HepG2 (cell line): ENCODE measurements around the gene PELO. TPM values are rescaled to one million over a fixed set of nuclear protein-coding genes. Genes with fewer than 3 reads are reported as not detected.

ENCODE experiments used
- ATAC-seq: fragments of 200-7000 bp; cut with Tn5 transposase; 3 replicates; pipeline ENCODE4 v1.9.1; 2020; ENCODE audit warnings: mild to moderate bottlenecking, moderate library complexity
- BruUV-seq: library from RNA; stranded (reverse); fragments of 400-500 nt; replicated peaks from 2 replicates; lab custom pipeline; 2021; lab: Mats Ljungman, UMichigan
- CTCF ChIA-PET: fragments of 300-600 bp; formaldehyde crosslinking; extraction: SDS; loops from one replicate; lab custom pipeline; 2021; ENCODE audit warnings: low total read pairs, inconsistent platforms, low intra/inter-chr PET ratio; lab: Yijun Ruan, JAX
- POLR2A ChIA-PET: fragments of 350-600 bp; sonication (Branson Sonifier 250); formaldehyde crosslinking; loops from one replicate; lab custom pipeline; 2020; ENCODE audit warnings: antibody characterized with exemption, inconsistent platforms; lab: Yijun Ruan, JAX
- DNase-seq: peaks from one replicate; pipeline ENCODE4 v3.0.0-alpha.2; 2015; ENCODE audit warnings: low spot score
- FAIRE-seq: peaks from 3 replicates; lab custom pipeline; 2011; peaks lifted over from hg19 to GRCh38; lab: Jason Lieb, UNC
- H2AFZ ChIP-seq: one replicate; pipeline ENCODE4 v1.6.1; 2011; ENCODE audit warnings: low read length, inconsistent platforms
- H3K27ac ChIP-seq: fragments of 300-600 bp; 3 replicates; pipeline ENCODE4 v1.8.0; 2011; ENCODE audit warnings: mixed run types, mild to moderate bottlenecking, mixed read lengths, low read length, inconsistent platforms; ENCODE audit not compliant: insufficient read depth; ENCODE audit errors: extremely low read length
- H3K27me3 ChIP-seq, 2 experiments: fragments of 200-600 bp in 1 of 2; 2 replicates in 1 of 2; 3 replicates in 1 of 2; pipeline versions ENCODE4 v1.6.0 to v1.8.0; 2011; ENCODE audit warnings: low read length in 2 of 2, mild to moderate bottlenecking in 2 of 2, moderate library complexity in 2 of 2, inconsistent platforms in 1 of 2; ENCODE audit not compliant: insufficient read depth in 2 of 2, control insufficient read depth in 1 of 2
- H3K36me3 ChIP-seq, 2 experiments: fragments of 200-600 bp in 1 of 2; replicated peaks in 1 of 2; 2 replicates in 1 of 2; 3 replicates in 1 of 2; pipeline versions ENCODE4 v1.5.1 to v1.8.0; 2011; ENCODE audit warnings: low read length in 2 of 2, inconsistent platforms in 1 of 2; ENCODE audit not compliant: insufficient read depth in 2 of 2, control insufficient read depth in 1 of 2
- H3K4me1 ChIP-seq: 2 replicates; pipeline ENCODE4 v1.5.1; 2012; ENCODE audit warnings: low read length, inconsistent platforms; ENCODE audit not compliant: insufficient read depth
- H3K4me2 ChIP-seq: 2 replicates; pipeline ENCODE4 v1.6.0; 2011; ENCODE audit warnings: low read depth, low read length, inconsistent platforms
- H3K4me3 ChIP-seq, 3 experiments: fragments of 200-600 bp in 1 of 3; sonication (generic), shearing (Covaris generic) in 1 of 3; replicated peaks in 1 of 3; 2 replicates each; pipeline ENCODE4 v1.5.1; 2011 to 2016; ENCODE audit warnings: low read length in 3 of 3, inconsistent platforms in 2 of 3, low read depth in 2 of 3, mild to moderate bottlenecking in 2 of 3, control low read depth in 1 of 3, mixed read lengths in 1 of 3; ENCODE audit not compliant: insufficient read depth in 1 of 3
- H3K79me2 ChIP-seq: one replicate; pipeline ENCODE4 v1.6.1; 2011; ENCODE audit warnings: low read length, inconsistent platforms; ENCODE audit not compliant: insufficient read depth
- H3K9ac ChIP-seq: 2 replicates; pipeline ENCODE4 v1.6.0; 2011; ENCODE audit warnings: mild to moderate bottlenecking, low read depth, low read length, inconsistent platforms; ENCODE audit not compliant: insufficient read depth
- H3K9me3 ChIP-seq: 2 replicates; pipeline ENCODE4 v1.5.1; 2012; ENCODE audit warnings: mild to moderate bottlenecking, low read length
- H4K20me1 ChIP-seq: 2 replicates; pipeline ENCODE4 v1.6.0; 2011; ENCODE audit warnings: inconsistent platforms, mild to moderate bottlenecking, low read length, moderate library complexity; ENCODE audit not compliant: insufficient read depth
- ASH2L ChIP-seq: fragments of 300-600, 200-600 bp; sonication (generic); IDR thresholded peaks from 2 replicates; pipeline ENCODE4 v1.7.0; 2017; ENCODE audit warnings: low read depth, mild to moderate bottlenecking, moderate library complexity, mixed read lengths, low read length; ENCODE audit not compliant: insufficient read length
- ATAD3A ChIP-seq: sonication (generic); formaldehyde crosslinking; IDR thresholded peaks from 2 replicates; pipeline ENCODE4 v1.4.0; 2020; ENCODE audit warnings: missing genetic modification reagents
- ATF4 ChIP-seq, 2 experiments: fragments of 450-650 bp in 1 of 2; sonication (generic) in 1 of 2; formaldehyde crosslinking; IDR thresholded peaks; 2 replicates each; pipeline versions ENCODE4 v1.5.0 to v1.8.0; 2020 to 2022; ENCODE audit warnings: mild to moderate bottlenecking in 1 of 2, missing genetic modification reagents in 1 of 2
- DR1 ChIP-seq: sonication (generic); formaldehyde crosslinking; IDR thresholded peaks from 2 replicates; pipeline ENCODE4 v1.8.0; 2021; ENCODE audit warnings: mild to moderate bottlenecking, missing genetic modification reagents, inconsistent platforms
- FOXA3 ChIP-seq: IDR thresholded peaks from 2 replicates; pipeline ENCODE4 v1.6.1; 2016; ENCODE audit warnings: missing genetic modification reagents, missing compliant biosample characterization
- NFE2L2 ChIP-seq: fragments of 150-350 bp; IDR thresholded peaks from 2 replicates; pipeline ENCODE4 v1.6.1; 2014; ENCODE audit warnings: low read length
- PBX3 ChIP-seq: sonication (generic); formaldehyde crosslinking; IDR thresholded peaks from 2 replicates; pipeline ENCODE4 v1.8.1; 2023; ENCODE audit warnings: missing genetic modification reagents, inconsistent platforms, borderline replicate concordance
- SALL2 ChIP-seq: sonication (generic); formaldehyde crosslinking; IDR thresholded peaks from 2 replicates; pipeline ENCODE4 v1.8.1; 2023; ENCODE audit warnings: mild to moderate bottlenecking, missing genetic modification reagents, inconsistent platforms
- SIN3A ChIP-seq: IDR thresholded peaks from 2 replicates; pipeline ENCODE4 v1.6.1; 2011; ENCODE audit warnings: low read depth, mild to moderate bottlenecking, control low read depth, low read length, borderline replicate concordance
- TBX2 ChIP-seq: sonication (generic); formaldehyde crosslinking; IDR thresholded peaks from 2 replicates; pipeline ENCODE4 v1.5.0; 2020; ENCODE audit warnings: missing genetic modification reagents, mild to moderate bottlenecking, borderline replicate concordance
- ZFY ChIP-seq: sonication (generic); formaldehyde crosslinking; IDR thresholded peaks from 2 replicates; pipeline ENCODE4 v1.4.0; 2020; ENCODE audit warnings: missing genetic modification reagents
- ZMYM2 ChIP-seq: sonication (generic); formaldehyde crosslinking; IDR thresholded peaks from 2 replicates; pipeline ENCODE4 v1.8.0; 2022; ENCODE audit warnings: mild to moderate bottlenecking, missing genetic modification reagents
- ZNF292 ChIP-seq: sonication (generic); formaldehyde crosslinking; IDR thresholded peaks from 2 replicates; pipeline ENCODE4 v1.8.1; 2022; ENCODE audit warnings: mild to moderate bottlenecking, low read depth, missing genetic modification reagents, borderline replicate concordance
- ZNF407 ChIP-seq: sonication (generic); formaldehyde crosslinking; IDR thresholded peaks from one replicate; pipeline ENCODE4 v1.5.1; 2020; ENCODE audit warnings: mild to moderate bottlenecking, missing genetic modification reagents; ENCODE audit errors: not compliant biosample characterization
- ZNF891 ChIP-seq: sonication (generic); formaldehyde crosslinking; IDR thresholded peaks from 2 replicates; pipeline ENCODE4 v1.5.0; 2020; ENCODE audit warnings: mild to moderate bottlenecking, missing genetic modification reagents
- ZSCAN12 ChIP-seq: sonication (generic); formaldehyde crosslinking; IDR thresholded peaks from 2 replicates; pipeline ENCODE4 v1.9.0; 2021; ENCODE audit warnings: mild to moderate bottlenecking, missing genetic modification reagents
- WGBS: methylation state at CpG from one replicate; pipeline ENCODE4 v1.1.6; 2017; ENCODE audit warnings: low lambda C conversion rate; 5-methylcytosine and 5-hydroxymethylcytosine counted together
- in situ Hi-C: cut with HindIII; loops from 2 replicates; pipeline ENCODE4 v1.10.0; 2017; ENCODE audit warnings: low pct_unique_long_range_greater_than_20kb; ENCODE audit not compliant: extremely low pct_ligation_motif_present
- intact Hi-C: fragments of 100-400 bp; cut with micrococcal nuclease; formaldehyde crosslinking; loops from one replicate; pipeline ENCODE4 v1.10.0; 2022; ENCODE audit not compliant: unreplicated experiment
- polyA plus RNA-seq, 8 experiments: library from polyadenylated mRNA; depleted of rRNA in 3 of 8; stranded (reverse) in 7 of 8; unstranded in 1 of 8; fragments of >200 nt; fragmentation: Illumina TruSeq in 4 of 8; extraction: Trizol in 4 of 8; gene quantifications; 2 replicates each; pipeline versions ENCODE4 v1.2.1 to v1.2.3, GENCODE V29; 2011 to 2016; ENCODE audit warnings: low read depth in 4 of 8, missing spikeins in 1 of 8, mixed read lengths in 1 of 8; ENCODE audit not compliant: insufficient read depth in 1 of 8
- total RNA-seq, 5 experiments: library from RNA; depleted of rRNA; stranded (reverse); fragments of >200 nt; fragmentation: Illumina TruSeq; extraction: Trizol; gene quantifications; 2 replicates each; pipeline ENCODE4 v1.2.3, GENCODE V29; 2016; ENCODE audit warnings: low read depth in 1 of 5

PELO gene
- total and polyA plus RNA-seq, 2 of the 13 experiments (the other 11 are each of a cell fraction or from before 2014, with no cell fraction given), result 19.0 to 23.9 TPM

GRCh38 chr5:52759331-52759730, 28.4 kb upstream of the PELO start:
- no peak overlapping the region for H3K27ac ChIP-seq
- no peak overlapping the region for H2AFZ ChIP-seq
- FAIRE-seq (no peak), DNase-seq (no peak), ATAC-seq (no peak)
- CTCF ChIA-PET, result no interaction called here
- WGBS, result 0% methylated on average over 1 of the region's 1 CpG
- H3K4me1 ChIP-seq, result no peaks in the 10 kb centered on the region
- no peak overlapping the region for H3K9ac ChIP-seq
- no TSS peak for BruUV-seq
- no peaks in the 10 kb centered on the region; a peak in 1 of 5 replicates for H3K27me3 ChIP-seq
- no peaks in the 10 kb centered on the region for H3K79me2 ChIP-seq
- in situ Hi-C loops (no loop called here), intact Hi-C loops (no loop called here)
- H3K9me3 ChIP-seq, result no peaks in the 10 kb centered on the region
- POLR2A ChIA-PET, result no interaction called here
- H4K20me1 ChIP-seq, result no peaks in the 10 kb centered on the region
- H3K4me2 ChIP-seq, result no peak overlapping the region
- no peaks in the 10 kb centered on the region for H3K36me3 ChIP-seq
- no peak overlapping the region for H3K4me3 ChIP-seq
- TF ChIP-seq NFE2L2 (no peak), ASH2L (no peak), ZNF891 (CRISPR knock-in tag) (no peak), TBX2 (CRISPR knock-in tag) (no peak), ZNF292 (CRISPR knock-in tag) (no peak), ZFY (no peak), DR1 (CRISPR knock-in tag) (no peak), SALL2 (CRISPR knock-in tag) (no peak), PBX3 (CRISPR knock-in tag) (no peak), FOXA3 (CRISPR knock-in tag) (no peak), ATF4 (CRISPR knock-in tag; IDR thresholded peaks at IDR 0.05) (no peak), ZMYM2 (CRISPR knock-in tag) (no peak), ZNF407 (CRISPR knock-in tag) (no peak), ATAD3A (CRISPR knock-in tag) (no peak), SIN3A (no peak), ZSCAN12 (CRISPR knock-in tag) (no peak)
